Renal cortex interstitium (tissue), 15 donors: ENCODE results near the gene KIF17. TPM values are rescaled to one million over a fixed set of nuclear protein-coding genes. Genes with fewer than 3 reads are reported as not detected.

ENCODE experiments used
- DNase-seq, 11 donors: peaks; one replicate each; pipeline ENCODE4 v3.0.0-alpha.2; 2013; ENCODE audit warnings: low read depth in 9 of 11, low spot score in 4 of 11; ENCODE audit errors: extremely low read depth in 1 of 11
- long read RNA-seq, 16 experiments: transcript quantifications; one replicate each; lab custom pipeline, GENCODE V29; 2026
- polyA plus RNA-seq, 3 donors: library from polyadenylated mRNA; unstranded; fragments of 120-200 nt; gene quantifications; one replicate each; pipeline ENCODE4 v1.2.1, GENCODE V29; 2013; ENCODE audit not compliant: insufficient read length in 3 of 3

KIF17 gene
- polyA plus RNA-seq: 1 to 10 TPM; 2.8 to 5.8 (median 3.1) TPM
- long read RNA-seq, donor 1: 0 reads
- long read RNA-seq, donor 2, partial matches to known transcripts: 0 of 2 reads
- long read RNA-seq, donor 2, other reads (novel, unspliced or antisense): 0 of 2 reads
- long read RNA-seq, donor 3, partial matches to known transcripts: 5 of 6 reads
- long read RNA-seq, donor 3, other reads (novel, unspliced or antisense): 0 of 6 reads
- long read RNA-seq, donor 4, partial matches to known transcripts: 0 of 1 reads
- long read RNA-seq, donor 4, other reads (novel, unspliced or antisense): 0 of 1 reads
- long read RNA-seq, donor 5: 0 reads
- long read RNA-seq, donor 6: 0 reads
- long read RNA-seq, donor 7: 0 reads
- long read RNA-seq, donor 8: 0 reads
- long read RNA-seq, donor 9: 0 reads
- long read RNA-seq, donor 10, partial matches to known transcripts: 5 of 7 reads
- long read RNA-seq, donor 10, other reads (novel, unspliced or antisense): 0 of 7 reads
- long read RNA-seq, donor 11: 0 reads
- long read RNA-seq, donor 12: 0 reads
- long read RNA-seq, donor 13: 0 reads
- long read RNA-seq, donor 14: 0 reads
- long read RNA-seq, donor 15: 0 reads
- long read RNA-seq, donor 16, partial matches to known transcripts: 0 of 2 reads
- long read RNA-seq, donor 16, other reads (novel, unspliced or antisense): 0 of 2 reads

DNA sequence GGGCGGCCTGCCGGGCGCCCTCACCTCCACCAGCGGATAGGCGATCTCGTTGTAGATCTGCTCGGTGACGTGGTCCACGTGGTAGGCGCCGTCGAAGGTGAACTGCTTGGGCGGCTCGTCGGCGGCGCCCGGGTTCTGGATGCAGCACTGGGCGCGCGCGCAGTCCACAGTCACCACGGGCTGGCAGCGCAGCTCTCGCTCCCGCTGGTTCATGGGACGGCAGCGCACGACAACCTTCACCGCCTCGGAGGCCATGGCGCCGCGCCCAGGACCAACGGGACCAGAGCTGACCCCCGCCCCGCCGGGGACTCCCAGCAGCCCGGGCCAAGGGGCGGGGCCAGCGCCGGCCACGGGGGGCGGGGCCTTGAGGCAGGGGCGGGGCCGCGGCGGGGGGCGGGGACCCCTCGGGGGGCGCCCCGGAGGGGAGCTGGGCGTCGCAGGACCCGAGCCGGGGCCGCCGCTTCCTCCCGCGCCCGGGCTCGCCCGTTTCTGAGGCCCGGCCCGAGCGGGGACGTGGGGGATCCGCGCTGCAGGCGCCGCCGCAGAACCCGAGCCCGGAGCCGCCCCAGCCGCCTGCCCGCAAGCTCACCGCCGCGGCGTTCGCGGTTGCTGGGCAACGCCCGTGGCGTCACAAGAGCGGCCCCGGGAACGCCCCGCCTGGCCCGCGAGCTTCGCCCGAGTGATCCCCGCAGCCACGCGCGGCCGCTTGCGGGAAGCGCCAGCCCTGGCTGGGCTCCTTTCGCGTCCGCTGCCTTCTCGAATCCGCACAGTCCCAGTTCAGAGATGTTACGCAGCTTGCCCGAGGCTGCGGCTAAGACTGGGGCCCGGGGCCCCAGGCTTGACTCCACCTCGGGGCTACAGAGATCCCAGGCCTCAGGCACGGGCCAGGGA is at the start of gene KIF17:
Gene KIF17 (minus strand): TSS at position 556 of the 891 bp plus-strand sequence. CDS start 301 bp downstream, at position 255.
- peak in 8 of 11 donors; percentile 63 to 73 (median 68) for DNase-seq

GRCh38 chr1:20767271-20767670 is 49.5 kb upstream of the KIF17 start:
- no peak for DNase-seq

DNA sequence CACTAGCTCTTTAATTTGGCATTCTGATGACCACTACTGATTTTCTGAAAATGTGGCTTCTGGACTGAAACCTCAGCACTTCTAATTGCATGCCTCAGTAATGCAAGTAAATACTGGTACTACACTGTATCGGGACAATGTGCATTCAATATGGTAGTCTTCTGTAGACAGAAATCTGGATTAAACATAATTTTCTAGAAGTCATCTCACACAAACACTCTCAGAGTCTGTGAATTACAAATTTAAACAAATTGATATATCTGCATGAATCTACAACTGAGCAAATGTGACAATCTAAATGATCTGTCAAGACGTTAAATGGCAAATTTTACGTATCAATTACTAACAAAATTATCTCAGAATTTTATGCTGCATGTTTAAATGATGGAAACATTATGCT is 45.6 kb upstream of the KIF17 start:
- no peak for DNase-seq

DNA sequence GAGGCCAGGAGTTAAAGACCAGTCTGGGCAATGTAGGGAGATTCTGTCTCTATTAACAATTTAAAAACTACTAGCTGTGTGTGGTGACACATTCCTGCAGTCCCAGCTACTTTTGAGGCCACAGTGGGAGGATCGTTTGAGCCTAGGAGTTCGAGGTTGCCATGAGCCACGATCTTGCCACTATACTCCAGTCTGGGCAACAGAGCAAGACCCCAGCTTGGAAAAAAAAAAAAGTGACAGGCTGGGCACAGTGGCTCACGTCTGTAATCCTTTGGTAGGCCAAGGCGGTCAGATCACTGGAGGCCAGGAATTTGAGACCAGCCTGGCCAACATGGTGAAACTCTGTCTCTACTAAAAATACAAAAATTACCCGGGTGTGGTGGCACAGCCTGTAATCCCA is 42.5 kb upstream of the KIF17 start:
- DNase-seq: no peak

DNA sequence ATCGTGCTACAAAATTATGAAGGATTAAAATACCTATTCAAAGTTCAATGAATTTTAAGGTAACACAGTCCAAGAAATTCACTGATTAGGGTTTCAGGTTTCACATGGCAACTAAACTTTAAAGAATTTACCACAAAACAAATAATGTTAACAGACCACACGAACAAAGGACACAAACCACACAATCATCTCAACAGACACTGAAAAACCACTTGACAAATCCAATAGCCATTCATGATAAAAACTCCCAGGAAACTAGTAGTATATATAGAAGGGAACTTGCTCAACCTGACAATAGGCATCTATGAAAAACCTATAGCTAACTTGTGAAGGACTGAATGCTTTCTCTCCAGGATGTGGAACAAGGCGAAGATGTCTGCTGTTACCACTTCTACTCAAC is 35.8 kb upstream of the KIF17 start:
- no peak for DNase-seq

GRCh38 chr1:20751462-20751990 is 33.7 kb upstream of the KIF17 start:
- no peak for DNase-seq

DNA sequence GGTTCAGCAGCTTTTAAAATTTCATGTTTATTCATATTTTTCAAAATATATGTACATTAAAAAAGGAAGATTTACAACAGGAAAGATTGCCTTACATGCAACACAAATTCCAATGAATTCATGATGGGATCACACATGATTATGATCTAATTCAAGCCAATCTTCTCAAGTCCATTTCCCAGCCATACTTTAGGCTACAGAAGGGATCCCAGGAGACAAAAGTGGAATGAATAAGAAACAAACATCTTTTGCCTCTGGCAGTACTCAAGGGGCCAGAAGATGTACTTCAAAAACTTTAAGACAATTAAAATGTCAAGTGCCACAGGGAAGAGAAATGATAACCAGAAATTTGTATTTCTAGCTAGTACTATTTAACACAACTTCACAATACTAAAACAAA is 24.9 kb upstream of the KIF17 start:
- DNase-seq: no peak

GRCh38 chr1:20740781-20741180 is 23.0 kb upstream of the KIF17 start:
- DNase-seq: no peak

DNA sequence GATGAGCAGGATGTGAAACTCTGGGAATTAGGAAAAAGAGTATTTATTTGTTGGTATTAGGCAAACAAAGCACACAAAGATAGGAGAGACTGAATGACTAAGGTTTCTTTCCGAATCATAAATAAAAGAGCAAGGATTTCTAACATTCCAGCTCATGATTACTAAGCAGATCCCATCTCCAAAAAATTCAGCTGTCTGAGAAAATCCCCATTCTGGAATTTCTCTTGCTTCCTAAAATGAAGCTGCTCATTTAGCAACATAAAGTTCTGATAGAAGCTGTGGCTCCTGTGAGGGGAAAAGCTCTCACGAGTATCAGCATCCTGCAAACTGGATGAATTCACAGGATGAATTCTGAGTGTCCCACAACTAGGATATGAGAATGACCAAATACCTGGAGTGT is 21.4 kb upstream of the KIF17 start:
- no peak for DNase-seq

DNA sequence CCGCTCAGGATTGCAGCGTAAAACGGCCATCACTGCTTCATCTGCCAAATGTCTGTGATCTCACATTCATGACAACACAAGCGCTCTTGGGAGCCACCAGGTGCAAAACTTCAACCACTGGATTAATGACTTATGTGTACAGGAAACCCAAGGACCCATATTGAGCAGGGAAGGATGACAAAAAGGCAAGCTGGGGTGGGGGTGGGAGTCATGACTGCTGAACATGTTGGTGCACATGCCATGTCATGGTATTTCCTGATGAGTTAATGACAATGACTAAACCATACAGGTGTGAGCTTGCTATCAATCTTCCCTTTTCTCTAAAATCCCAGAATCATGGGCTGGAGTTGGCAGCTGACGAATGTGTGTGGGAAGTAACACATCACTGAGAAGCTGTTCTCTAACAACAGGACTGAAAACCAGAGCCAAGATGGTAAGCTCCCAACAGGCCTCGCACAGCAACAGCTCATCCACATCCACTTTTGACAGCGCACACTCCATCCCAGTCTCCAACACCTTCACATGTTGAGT is 17.8 kb upstream of the KIF17 start:
- peak in 2 of 11 donors; percentile 23 to 43 for DNase-seq

- no peak for DNase-seq
Observed at GRCh38 chr1:20733360-20733975, 15.7 kb upstream of the KIF17 start.

DNA sequence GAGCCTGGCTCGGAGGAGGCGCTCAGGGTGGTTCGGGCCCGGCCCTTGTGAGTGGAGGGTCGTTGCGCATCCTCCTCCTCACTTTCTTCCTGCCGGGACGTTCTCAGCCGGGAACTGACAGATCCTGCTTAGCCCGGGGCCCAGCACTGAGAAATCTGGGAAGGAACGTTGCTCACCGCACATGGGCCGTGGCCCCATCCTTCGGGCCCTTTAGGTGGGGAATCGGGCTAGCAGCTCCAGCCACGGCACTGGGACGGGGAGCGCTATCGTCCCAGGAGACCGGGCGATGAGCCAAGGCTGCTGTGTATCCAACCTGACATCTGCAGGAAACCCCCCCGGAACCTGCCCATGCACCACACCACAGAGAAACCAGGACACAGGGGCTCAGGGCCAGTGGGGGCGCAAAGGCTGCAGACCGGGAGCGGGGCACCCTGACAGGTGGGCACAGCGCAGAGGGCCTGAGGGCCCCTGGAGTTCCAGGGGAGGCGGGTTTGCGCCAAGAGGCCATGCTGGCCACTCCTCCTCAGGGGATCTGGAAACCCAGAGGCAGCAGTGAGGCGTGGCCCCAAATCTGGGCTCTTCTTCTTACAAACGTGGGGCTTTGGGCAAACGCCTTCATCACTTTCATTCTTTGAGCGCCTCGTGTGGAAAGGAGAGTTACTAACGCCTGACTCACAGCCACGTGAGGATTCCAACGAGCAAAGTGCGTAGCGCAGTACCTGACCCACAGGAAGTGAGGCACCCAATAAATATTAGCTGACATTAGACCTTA is 15.0 kb upstream of the KIF17 start, which contains the start of gene SH2D5:
Gene SH2D5 (minus strand): TSS at position 116 of the 772 bp plus-strand sequence. CDS start 4,659 bp downstream, outside the sequence.
- DNase-seq: peak in 8 of 11 donors; percentile 54 to 80 (median 64)

DNA sequence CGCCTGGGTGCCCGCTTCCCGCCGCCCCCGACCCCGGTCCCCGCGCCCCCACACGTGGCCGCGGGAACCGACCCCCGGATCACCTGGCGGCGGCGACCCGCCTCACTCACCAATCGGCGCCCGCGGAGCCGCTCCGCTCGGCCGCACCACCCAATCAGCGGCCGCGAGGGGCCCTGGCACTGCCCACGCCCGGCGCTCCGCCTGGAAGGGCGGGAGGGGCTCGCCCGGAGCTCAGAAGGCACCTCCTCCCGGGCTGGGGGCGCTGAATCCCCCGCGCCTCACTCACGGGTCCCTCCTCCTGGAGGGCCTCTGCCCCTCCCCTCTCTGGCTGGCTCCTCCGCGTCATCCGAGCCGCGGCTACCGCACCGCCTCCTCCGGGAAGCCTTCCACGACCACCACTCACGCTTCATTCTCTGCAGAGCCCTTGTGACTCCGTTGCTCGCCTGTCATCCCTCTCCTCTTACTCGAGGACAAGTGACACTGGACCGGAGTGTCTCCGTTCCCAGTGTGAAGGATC is 14.3 kb upstream of the KIF17 start:
- DNase-seq: peak in 8 of 11 donors; percentile 53 to 78 (median 63)

DNA sequence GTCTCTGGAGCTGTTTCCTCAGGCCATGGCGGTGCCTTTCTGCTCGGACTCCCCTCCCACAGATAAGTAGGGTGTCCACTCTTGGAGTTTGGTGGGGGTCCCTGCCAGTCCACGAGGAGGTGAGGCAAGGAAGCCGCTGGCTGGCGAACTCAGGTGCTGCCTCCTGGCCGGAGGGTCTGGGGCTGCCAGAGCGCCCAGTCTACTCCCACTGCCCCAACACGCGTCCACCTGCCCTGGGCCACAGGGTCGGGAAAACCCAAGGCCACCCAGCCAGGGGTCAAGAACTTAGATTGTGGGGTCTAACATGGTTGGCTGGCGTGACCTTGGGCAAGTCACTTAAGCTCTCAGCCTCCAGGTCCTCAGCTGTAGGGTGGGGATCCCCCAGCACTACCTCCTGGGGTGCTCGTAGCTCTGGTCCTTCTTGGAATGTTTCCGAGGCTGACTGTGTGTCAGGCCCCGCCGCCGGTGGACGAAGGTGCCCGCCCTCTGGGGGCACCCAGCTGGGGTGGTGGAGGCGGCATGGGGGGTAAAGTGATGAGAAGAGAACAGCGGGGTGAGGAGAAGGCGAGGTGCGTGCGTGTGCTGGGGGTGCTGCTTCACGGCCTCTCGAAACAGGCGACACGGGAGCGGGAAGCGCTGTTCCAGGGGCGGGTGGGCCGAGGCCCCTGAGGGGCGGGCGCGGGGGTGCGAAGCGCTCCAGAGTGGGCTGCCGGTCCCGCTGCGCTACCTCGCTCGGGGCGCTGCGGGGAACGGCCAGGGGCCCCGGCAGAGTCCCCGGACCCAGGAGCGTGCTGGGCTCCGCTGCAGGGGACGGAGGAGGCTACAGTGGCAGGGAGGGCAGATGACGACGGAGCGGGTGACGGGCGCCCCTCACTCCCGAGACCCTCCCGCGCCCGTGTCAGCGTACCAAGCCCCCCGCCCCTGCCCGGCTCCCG is 13.5 kb upstream of the KIF17 start:
- no peak for DNase-seq

- DNase-seq: no peak
Observed at GRCh38 chr1:20730690-20731056, 12.9 kb upstream of the KIF17 start.

- no peak for DNase-seq
Observed at GRCh38 chr1:20729990-20730689, 12.3 kb upstream of the KIF17 start.
